Cardiac muscle cell (in vitro differentiated cells and primary cell): ENCODE results near the gene USPL1. TPM values are rescaled to one million over a fixed set of nuclear protein-coding genes. Genes with fewer than 3 reads are reported as not detected.
A peak's percentile ranks its signal among the peaks of the same experiment; 100 is the strongest.

Source experiments
- DNase-seq, 2 donors: peaks; one replicate each; pipeline versions ENCODE4 v3.0.0 to v3.0.0-alpha.2; 2010 to 2017; ENCODE audit warnings: low read depth in 1 of 2, low spot score in 1 of 2
- H3K27ac ChIP-seq: fragments of 200-600 bp; sonication (generic); 2 replicates; pipeline ENCODE4 v1.5.1; 2016
- H3K27me3 ChIP-seq: fragments of 200-600 bp; sonication (generic); 2 replicates; pipeline ENCODE4 v1.6.0; 2016; ENCODE audit warnings: control low read depth
- H3K36me3 ChIP-seq: fragments of 200-600 bp; sonication (generic); 2 replicates; pipeline ENCODE4 v1.5.1; 2016; ENCODE audit warnings: control low read depth
- H3K4me1 ChIP-seq: fragments of 200-600 bp; sonication (generic); 2 replicates; pipeline ENCODE4 v1.8.1; 2017; ENCODE audit warnings: low read depth, mild to moderate bottlenecking, mixed run types
- H3K4me3 ChIP-seq: fragments of 200-600 bp; sonication (generic); 2 replicates; pipeline ENCODE4 v1.5.1; 2016; ENCODE audit warnings: mild to moderate bottlenecking
- H3K9me3 ChIP-seq: fragments of 200-600 bp; sonication (generic); 2 replicates; pipeline ENCODE4 v1.5.1; 2017; ENCODE audit warnings: low read depth, mild to moderate bottlenecking, control low read depth
- polyA plus RNA-seq: library from polyadenylated mRNA; unstranded; fragments of >200 nt; fragmentation: Nextera tagmentation; extraction: Ambion mirVana; gene quantifications from 2 replicates; pipeline ENCODE4 v1.2.1, GENCODE V29; 2016
- total RNA-seq: library from RNA; depleted of rRNA; stranded (reverse); fragments of >200 nt; gene quantifications from 2 replicates; pipeline ENCODE4 v1.2.3, GENCODE V29; 2016
- TF ChIP-seq, protein P1 (sequence below): IDR thresholded peaks from 2 replicates; pipeline ENCODE4 v1.5.1; 2012; ENCODE audit warnings: low read depth, mild to moderate bottlenecking, low read length

USPL1 gene
- total and polyA plus RNA-seq, 2 experiments from 2014 or later, result 13.9 to 15.6 TPM

- Histone ChIP-seq H3K36me3 (no peaks in the 10 kb centered on the region), H3K27ac (no peak overlapping the region), H3K4me3 (no peak overlapping the region), H3K4me1 (peaks cover 10% of the 10 kb centered on the region), H3K27me3 (no peaks in the 10 kb centered on the region), H3K9me3 (no peaks in the 10 kb centered on the region)
- TF ChIP-seq, protein P1, sequence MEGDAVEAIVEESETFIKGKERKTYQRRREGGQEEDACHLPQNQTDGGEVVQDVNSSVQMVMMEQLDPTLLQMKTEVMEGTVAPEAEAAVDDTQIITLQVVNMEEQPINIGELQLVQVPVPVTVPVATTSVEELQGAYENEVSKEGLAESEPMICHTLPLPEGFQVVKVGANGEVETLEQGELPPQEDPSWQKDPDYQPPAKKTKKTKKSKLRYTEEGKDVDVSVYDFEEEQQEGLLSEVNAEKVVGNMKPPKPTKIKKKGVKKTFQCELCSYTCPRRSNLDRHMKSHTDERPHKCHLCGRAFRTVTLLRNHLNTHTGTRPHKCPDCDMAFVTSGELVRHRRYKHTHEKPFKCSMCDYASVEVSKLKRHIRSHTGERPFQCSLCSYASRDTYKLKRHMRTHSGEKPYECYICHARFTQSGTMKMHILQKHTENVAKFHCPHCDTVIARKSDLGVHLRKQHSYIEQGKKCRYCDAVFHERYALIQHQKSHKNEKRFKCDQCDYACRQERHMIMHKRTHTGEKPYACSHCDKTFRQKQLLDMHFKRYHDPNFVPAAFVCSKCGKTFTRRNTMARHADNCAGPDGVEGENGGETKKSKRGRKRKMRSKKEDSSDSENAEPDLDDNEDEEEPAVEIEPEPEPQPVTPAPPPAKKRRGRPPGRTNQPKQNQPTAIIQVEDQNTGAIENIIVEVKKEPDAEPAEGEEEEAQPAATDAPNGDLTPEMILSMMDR, result no peak
- DNase-seq, result no peak
Measured at GRCh38 chr13:30689752-30690151, 72.0 kb downstream of the USPL1 start.

GRCh38 chr13:30690282-30691188, 72.8 kb downstream of the USPL1 start:
- H3K36me3 ChIP-seq, result no peaks in the 10 kb centered on the region
- no peaks in the 10 kb centered on the region for H3K9me3 ChIP-seq
- H3K4me1 ChIP-seq, result peaks cover 9% of the 10 kb centered on the region
- H3K27ac ChIP-seq, result no peak overlapping the region
- H3K4me3 ChIP-seq, result no peak overlapping the region
- no peaks in the 10 kb centered on the region for H3K27me3 ChIP-seq
- TF ChIP-seq, protein P1, result no peak
- peak in 1 of 2 donors; percentile 98 for DNase-seq

DNA sequence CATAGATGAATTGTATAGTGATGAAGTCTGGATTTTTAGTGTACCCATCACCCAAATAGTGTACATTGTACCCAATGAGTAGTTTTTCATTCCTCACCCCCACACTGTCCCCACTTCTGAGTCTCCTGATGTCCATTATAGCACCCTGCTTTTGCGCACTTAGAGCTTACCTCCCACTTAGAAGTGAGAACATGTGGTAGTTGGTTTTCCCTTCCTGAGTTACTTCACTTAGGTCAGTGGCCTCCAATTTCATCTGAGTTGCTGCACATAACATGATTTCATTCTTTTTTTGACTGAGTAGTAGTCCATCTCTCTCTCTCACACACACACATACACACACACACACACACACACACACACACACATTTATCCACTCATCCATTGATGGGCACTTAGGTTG, 74.4 kb downstream of the USPL1 start:
- no peaks in the 10 kb centered on the region for H3K36me3 ChIP-seq

GRCh38 chr13:30696278-30697176, 78.8 kb downstream of the USPL1 start:
- Histone ChIP-seq H3K36me3 (no peaks in the 10 kb centered on the region), H3K27me3 (no peaks in the 10 kb centered on the region), H3K4me3 (no peak overlapping the region), H3K27ac (no peak overlapping the region), H3K4me1 (peaks cover 10% of the 10 kb centered on the region), H3K9me3 (no peaks in the 10 kb centered on the region)
- TF ChIP-seq, protein P1, result no peak
- peak; percentile 16 to 54 for DNase-seq

More for the DNA sequence above, 74.4 kb downstream of the USPL1 start:
- H3K4me1 ChIP-seq, result peaks cover 10% of the 10 kb centered on the region
- no peaks in the 10 kb centered on the region for H3K9me3 ChIP-seq
- DNase-seq, result no peak
- no peaks in the 10 kb centered on the region for H3K27me3 ChIP-seq
- TF ChIP-seq, protein P1, result no peak
- H3K4me3 ChIP-seq, result no peak overlapping the region
- H3K27ac ChIP-seq, result no peak overlapping the region

DNA sequence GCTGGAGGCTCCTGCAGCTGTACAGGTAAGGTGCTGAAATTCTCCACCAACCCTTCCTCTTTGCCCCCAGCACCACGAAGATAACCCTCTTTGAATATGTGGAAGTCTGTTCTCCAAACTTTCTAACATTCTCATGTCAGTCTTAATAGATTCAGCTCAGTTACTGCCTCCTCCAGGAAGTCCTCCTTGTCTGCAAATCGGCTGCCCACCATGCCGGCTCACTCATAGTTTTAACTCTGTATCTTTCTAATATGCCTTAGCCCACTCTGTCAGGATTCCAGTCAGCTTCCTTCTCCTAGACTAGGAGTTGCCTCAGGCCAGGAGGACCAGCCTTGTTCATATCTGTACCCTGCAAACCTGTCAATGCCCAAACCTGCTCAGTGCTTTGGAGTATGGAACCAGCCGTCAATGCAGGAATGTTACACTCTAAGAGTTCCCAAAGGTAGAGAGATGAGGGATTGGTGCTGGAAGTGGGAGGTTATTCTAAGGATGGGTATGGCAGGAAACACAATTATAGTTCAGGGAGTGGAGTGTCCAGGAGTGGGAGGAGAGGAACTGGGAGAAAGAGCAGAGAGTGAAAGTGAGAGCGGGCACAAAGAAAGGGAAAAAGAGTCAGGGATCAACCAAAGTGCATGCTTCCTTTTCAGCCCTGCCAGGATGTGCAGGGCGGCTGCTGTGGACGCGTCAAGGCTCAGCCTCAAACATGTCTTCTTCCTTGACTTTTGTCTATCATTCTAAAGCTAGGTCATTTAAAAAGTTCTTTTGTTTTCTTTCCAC, 79.6 kb downstream of the USPL1 start:
- H3K4me3 ChIP-seq, result no peak overlapping the region
- H3K27ac ChIP-seq, result no peak overlapping the region
- no peaks in the 10 kb centered on the region for H3K27me3 ChIP-seq
- no peaks in the 10 kb centered on the region for H3K9me3 ChIP-seq
- TF ChIP-seq, protein P1, result no peak
- no peak for DNase-seq
- peaks cover 10% of the 10 kb centered on the region for H3K4me1 ChIP-seq
- H3K36me3 ChIP-seq, result no peaks in the 10 kb centered on the region
